Neuronal stem cell (in vitro differentiated cells): ENCODE measurements around the gene KPNA4.

ENCODE experiments used
- DNase-seq: peaks from one replicate; pipeline ENCODE4 v3.0.0-alpha.2; 2013; ENCODE audit warnings: low spot score
- H2AFZ ChIP-seq: one replicate; pipeline ENCODE4 v1.6.1; 2013; ENCODE audit warnings: mild to moderate bottlenecking, low read length, inconsistent platforms
- H2AK5ac ChIP-seq: 2 replicates; pipeline ENCODE4 v1.6.1; 2013; ENCODE audit warnings: low read depth, mild to moderate bottlenecking, inconsistent platforms, low read length, moderate library complexity, mixed read lengths
- H2BK120ac ChIP-seq: 2 replicates; pipeline ENCODE4 v1.6.1; 2013; ENCODE audit warnings: low read depth, mild to moderate bottlenecking, inconsistent platforms, low read length, moderate library complexity, mixed read lengths
- H2BK12ac ChIP-seq: one replicate; pipeline ENCODE4 v1.6.1; 2013; ENCODE audit warnings: low read length, inconsistent platforms
- H2BK15ac ChIP-seq: 2 replicates; pipeline ENCODE4 v1.6.1; 2013; ENCODE audit warnings: mild to moderate bottlenecking, low read length, inconsistent platforms, mixed read lengths
- H2BK5ac ChIP-seq: one replicate; pipeline ENCODE4 v1.6.1; 2013; ENCODE audit warnings: inconsistent platforms, mild to moderate bottlenecking, low read length, moderate library complexity
- H3K14ac ChIP-seq: one replicate; pipeline ENCODE4 v1.6.1; 2013; ENCODE audit warnings: low read length, inconsistent platforms
- H3K18ac ChIP-seq: 2 replicates; pipeline ENCODE4 v1.6.1; 2013; ENCODE audit warnings: low read length, inconsistent platforms
- H3K23ac ChIP-seq: 2 replicates; pipeline ENCODE4 v1.6.1; 2013; ENCODE audit warnings: low read depth, mild to moderate bottlenecking, mixed read lengths, low read length, inconsistent platforms; ENCODE audit not compliant: poor library complexity
- H3K27ac ChIP-seq: replicated peaks from 3 replicates; pipeline ENCODE4 v1.5.1; 2013; ENCODE audit warnings: low read length, inconsistent platforms
- H3K27me3 ChIP-seq, 3 experiments: 2 replicates each; pipeline ENCODE4 v1.6.1; 2013; ENCODE audit warnings: low read length in 3 of 3, mild to moderate bottlenecking in 2 of 3, inconsistent platforms in 1 of 3, low read depth in 1 of 3, mixed read lengths in 1 of 3, moderate library complexity in 1 of 3; ENCODE audit not compliant: control insufficient read depth in 3 of 3, insufficient read depth in 3 of 3
- H3K36me3 ChIP-seq, 2 donors: replicated peaks in 1 of 2; 2 replicates each; pipeline ENCODE4 v1.6.1; 2013; ENCODE audit warnings: low read length in 2 of 2; ENCODE audit not compliant: control insufficient read depth in 2 of 2, insufficient read depth in 2 of 2
- H3K4ac ChIP-seq: 2 replicates; pipeline ENCODE4 v1.6.1; 2013; ENCODE audit warnings: inconsistent platforms, mild to moderate bottlenecking, low read length, moderate library complexity
- H3K4me1 ChIP-seq, 2 donors: 1 replicate in 1 of 2; 2 replicates in 1 of 2; pipeline ENCODE4 v1.6.1; 2013; ENCODE audit warnings: low read length in 2 of 2, low read depth in 1 of 2; ENCODE audit not compliant: control insufficient read depth in 2 of 2, insufficient read depth in 1 of 2
- H3K4me2 ChIP-seq: one replicate; pipeline ENCODE4 v1.6.1; 2013; ENCODE audit warnings: mild to moderate bottlenecking, low read length, inconsistent platforms; ENCODE audit not compliant: insufficient read depth, poor library complexity, severe bottlenecking
- H3K4me3 ChIP-seq, 2 donors: 2 replicates each; pipeline ENCODE4 v1.5.1; 2013; ENCODE audit warnings: low read length in 2 of 2, mild to moderate bottlenecking in 2 of 2, inconsistent platforms in 1 of 2, moderate library complexity in 1 of 2
- H3K79me1 ChIP-seq: one replicate; pipeline ENCODE4 v1.6.1; 2013; ENCODE audit warnings: low read depth, mild to moderate bottlenecking, inconsistent platforms, low read length, moderate library complexity
- H3K9ac ChIP-seq: one replicate; pipeline ENCODE4 v1.6.1; 2013; ENCODE audit warnings: mild to moderate bottlenecking, low read depth, low read length, inconsistent platforms; ENCODE audit not compliant: poor library complexity
- H3K9me3 ChIP-seq, 2 donors: replicated peaks in 1 of 2; 2 replicates each; pipeline versions ENCODE3 to v1.6.1; 2013; ENCODE audit warnings: low read length in 2 of 2, mild to moderate bottlenecking in 2 of 2, inconsistent platforms in 1 of 2, low read depth in 1 of 2, mixed read lengths in 1 of 2, moderate library complexity in 1 of 2; ENCODE audit not compliant: control insufficient read depth in 2 of 2, insufficient read depth in 1 of 2
- H4K8ac ChIP-seq: one replicate; pipeline ENCODE4 v1.6.1; 2013; ENCODE audit warnings: low read depth, mild to moderate bottlenecking, inconsistent platforms, low read length, moderate library complexity
- H4K91ac ChIP-seq: one replicate; pipeline ENCODE4 v1.6.1; 2013; ENCODE audit warnings: low read length, low read depth, mild to moderate bottlenecking, inconsistent platforms; ENCODE audit not compliant: poor library complexity
- WGBS, 2 donors: extraction: QIAGEN DNeasy Blood & Tissue Kit; methylation state at CpG; one replicate each; pipeline ENCODE4 v1.1.7; 2013; ENCODE audit warnings: missing lambda C conversion rate in 2 of 2, mixed read lengths in 1 of 2; ENCODE audit not compliant: insufficient read length in 2 of 2, insufficient replicate concordance in 1 of 2; ENCODE audit errors: extremely low coverage in 2 of 2; 5-methylcytosine and 5-hydroxymethylcytosine counted together

KPNA4 gene

DNA sequence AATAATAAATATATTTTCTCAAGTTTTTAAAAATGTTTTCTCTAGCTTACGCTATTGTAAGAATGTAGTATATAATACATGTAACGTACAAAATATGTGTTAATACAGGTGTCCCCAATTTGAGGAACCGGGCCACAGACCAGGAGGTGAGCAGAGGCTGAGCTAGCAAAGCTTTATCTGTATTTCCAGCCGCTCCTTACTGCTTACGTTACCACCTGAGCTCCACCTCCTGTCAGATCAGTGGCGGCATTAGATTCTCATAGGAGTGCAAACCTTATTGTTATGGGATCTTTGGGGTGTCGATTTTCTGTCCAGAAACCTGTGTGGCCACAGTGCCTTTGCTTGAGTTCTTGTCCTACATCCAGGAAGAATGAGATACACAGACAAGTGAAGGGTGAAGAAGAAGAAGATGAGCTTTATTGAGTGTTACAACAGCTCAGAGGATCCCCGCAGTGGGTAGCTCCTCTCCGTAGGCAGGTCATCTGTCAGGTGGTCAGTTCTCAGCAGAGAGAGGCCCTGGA, 105.9 kb downstream of the KPNA4 start:
- Histone ChIP-seq H3K4ac (no peak overlapping the region), H3K27ac (no peak overlapping the region), H3K9me3 (peaks cover 2 to 3% of the 10 kb centered on the region in 2 donors), H2BK5ac (no peak overlapping the region), H3K23ac (no peak overlapping the region), H3K4me2 (no peak overlapping the region), H3K14ac (no peak overlapping the region), H3K36me3 (no peaks in the 10 kb centered on the region), H4K91ac (no peak overlapping the region), H2BK15ac (no peak overlapping the region), H3K27me3 (no peaks in the 10 kb centered on the region), H3K18ac (no peak overlapping the region), H4K8ac (no peak overlapping the region), H2BK120ac (no peak overlapping the region), H3K9ac (no peak overlapping the region), H3K4me1 (no peaks in the 10 kb centered on the region), H2AFZ (no peak overlapping the region), H2AK5ac (peak overlapping the region; percentile 17), H2BK12ac (no peak overlapping the region), H3K79me1 (no peaks in the 10 kb centered on the region), H3K4me3 (no peak overlapping the region)
- no CpG with 5 or more reads among the region's 9 CpGs for WGBS, 2 donors
- DNase-seq, result no peak

DNA sequence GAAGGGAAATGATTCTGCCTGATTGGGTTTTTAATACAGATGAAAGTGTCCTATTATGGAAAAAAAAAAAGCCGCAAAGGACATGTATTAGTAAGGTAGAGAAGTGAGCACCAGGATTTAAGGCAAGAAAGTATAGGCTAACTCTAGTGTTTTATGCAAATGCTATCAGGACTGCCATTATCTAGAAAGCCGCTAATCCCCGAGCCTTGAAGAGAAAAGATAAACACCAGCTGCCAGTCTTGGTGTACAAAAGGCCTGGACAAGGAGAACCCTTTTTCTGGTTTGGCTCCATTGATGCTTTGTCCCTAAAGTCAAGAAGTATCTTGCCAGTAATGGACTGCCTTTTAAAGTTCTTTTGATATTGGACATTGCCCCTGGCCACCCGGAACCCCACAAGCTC, 107.2 kb downstream of the KPNA4 start:
- no peak overlapping the region for H2BK5ac ChIP-seq
- no peaks in the 10 kb centered on the region for H3K4me1 ChIP-seq
- peaks cover 0 to under 1% (median 0%) of the 10 kb centered on the region in 3 experiments for H3K27me3 ChIP-seq
- peaks cover 2 to 3% of the 10 kb centered on the region in 2 donors for H3K9me3 ChIP-seq
- H3K18ac ChIP-seq, result no peak overlapping the region
- no peaks in the 10 kb centered on the region for H3K36me3 ChIP-seq
- no peak overlapping the region for H3K4ac ChIP-seq
- no peak overlapping the region for H4K91ac ChIP-seq
- no peak overlapping the region for H2BK12ac ChIP-seq
- H3K9ac ChIP-seq, result no peak overlapping the region
- H2AK5ac ChIP-seq, result no peak overlapping the region
- H2AFZ ChIP-seq, result no peak overlapping the region
- no peak overlapping the region for H3K4me3 ChIP-seq
- H3K27ac ChIP-seq, result no peak overlapping the region
- no peak overlapping the region for H4K8ac ChIP-seq
- DNase-seq, result no peak
- H3K79me1 ChIP-seq, result peaks cover 3% of the 10 kb centered on the region
- no peak overlapping the region for H2BK15ac ChIP-seq
- no peak overlapping the region for H3K4me2 ChIP-seq
- H3K23ac ChIP-seq, result no peak overlapping the region
- H2BK120ac ChIP-seq, result no peak overlapping the region
- no peak overlapping the region for H3K14ac ChIP-seq
- no CpG with 5 or more reads among the region's 4 CpGs for WGBS, 2 donors

DNA sequence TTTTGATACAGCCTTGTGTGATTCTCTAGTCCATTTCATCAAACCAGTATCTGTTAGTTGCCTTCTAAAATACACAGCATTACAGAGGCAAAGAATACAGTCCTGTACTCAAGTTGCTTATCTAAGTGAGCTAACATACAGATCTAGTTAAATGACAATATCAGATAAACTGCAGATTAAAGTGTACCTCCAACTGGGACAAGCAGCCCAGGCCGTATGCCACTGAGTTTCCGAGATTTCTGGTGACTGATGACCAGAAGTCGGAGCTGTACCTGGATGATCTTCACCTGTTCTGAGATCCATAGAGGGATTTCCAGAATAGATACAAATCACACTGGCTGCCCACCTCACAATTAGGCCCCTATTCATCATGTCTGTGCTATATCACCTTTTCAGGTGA, 109.5 kb downstream of the KPNA4 start:
- Histone ChIP-seq H4K8ac (no peak overlapping the region), H3K4me3 (no peak overlapping the region), H3K4me2 (no peak overlapping the region), H3K9ac (no peak overlapping the region), H2BK15ac (no peak overlapping the region), H2AK5ac (no peak overlapping the region), H3K4me1 (no peaks in the 10 kb centered on the region), H2BK120ac (no peak overlapping the region), H3K36me3 (no peaks in the 10 kb centered on the region), H3K23ac (no peak overlapping the region), H3K79me1 (peaks cover 3% of the 10 kb centered on the region), H3K9me3 (peaks cover 0 to 3% of the 10 kb centered on the region in 2 donors), H3K27ac (no peak overlapping the region), H3K27me3 (peaks cover 0 to 3% (median 0%) of the 10 kb centered on the region in 3 experiments), H2BK12ac (no peak overlapping the region), H2AFZ (no peak overlapping the region), H3K4ac (no peak overlapping the region), H2BK5ac (no peak overlapping the region), H4K91ac (no peak overlapping the region), H3K14ac (no peak overlapping the region), H3K18ac (no peak overlapping the region)
- DNase-seq, result no peak
- WGBS, 2 donors, result no CpG with 5 or more reads among the region's 3 CpGs

DNA sequence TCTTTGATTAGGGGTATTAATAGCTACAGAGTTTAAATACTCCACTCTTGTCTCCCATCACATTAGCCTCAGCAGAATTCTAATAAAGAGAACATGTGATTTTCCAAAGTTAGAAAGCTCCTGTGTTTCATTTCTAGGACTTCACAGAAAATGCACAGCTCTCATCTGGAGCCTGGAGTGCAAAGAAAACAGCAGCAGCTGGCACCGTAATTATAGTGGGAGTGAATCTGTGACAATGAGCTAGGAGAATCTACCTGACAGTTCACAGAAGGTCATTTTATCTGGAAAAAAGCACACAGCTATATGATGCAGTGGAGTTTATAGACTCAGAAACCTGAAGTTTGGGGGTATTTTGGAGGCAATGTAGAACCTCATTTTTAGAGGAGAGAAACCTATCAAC, 110.4 kb downstream of the KPNA4 start:
- no CpG with 5 or more reads among the region's 1 CpG for WGBS, 2 donors
- H3K18ac ChIP-seq, result no peak overlapping the region
- no peak overlapping the region for H3K27ac ChIP-seq

More for the DNA sequence above, 110.4 kb downstream of the KPNA4 start:
- Histone ChIP-seq H3K4ac (no peak overlapping the region), H2AFZ (no peak overlapping the region), H2BK120ac (no peak overlapping the region), H3K27me3 (peaks cover 0 to 11% (median 0%) of the 10 kb centered on the region in 3 experiments), H2BK5ac (no peak overlapping the region), H2BK12ac (no peak overlapping the region), H3K4me3 (no peak overlapping the region), H3K36me3 (no peaks in the 10 kb centered on the region), H3K9me3 (no peaks in the 10 kb centered on the region), H3K14ac (no peak overlapping the region), H3K4me1 (peaks cover 0 to 5% of the 10 kb centered on the region in 2 donors), H2BK15ac (no peak overlapping the region), H3K23ac (no peak overlapping the region), H4K91ac (no peak overlapping the region), H3K9ac (no peak overlapping the region), H3K4me2 (no peak overlapping the region), H4K8ac (no peak overlapping the region), H3K79me1 (peaks cover 3% of the 10 kb centered on the region), H2AK5ac (no peak overlapping the region)
- no peak for DNase-seq
